CD4-positive, CD25-positive, alpha-beta regulatory T cell (primary cell): Measurements from ENCODE around the gene RNF5. TPM values are rescaled to one million over a fixed set of nuclear protein-coding genes. Genes with fewer than 3 reads are reported as not detected.
"Not testable (repeated sequence)": the region's sequence is repeated elsewhere in the genome, so short reads cannot be mapped to it uniquely, and the experiment has no call there.

Experiments used
- ATAC-seq, 2 donors: fragments of 150-1000 bp; cut with Tn5 transposase; one replicate each; pipeline ENCODE4 v1.10.0; 2021; ENCODE audit warnings: low read depth in 2 of 2, moderate number of reproducible peaks in 2 of 2, moderate library complexity in 1 of 2
- DNase-seq, 3 donors: peaks; one replicate each; pipeline versions ENCODE4 v3.0.0 to v3.0.0-alpha.2; 2012 to 2022; ENCODE audit warnings: mixed read lengths in 1 of 3
- H3K27ac ChIP-seq: one replicate; pipeline ENCODE4 v1.7.0; 2013; ENCODE audit warnings: mild to moderate bottlenecking, low read length; ENCODE audit not compliant: insufficient read depth, poor library complexity, severe bottlenecking
- H3K27me3 ChIP-seq: one replicate; pipeline ENCODE4 v1.7.0; 2013; ENCODE audit warnings: low read length; ENCODE audit not compliant: control insufficient read depth, insufficient read depth
- H3K36me3 ChIP-seq: one replicate; pipeline ENCODE4 v1.7.0; 2013; ENCODE audit warnings: mild to moderate bottlenecking, low read length, moderate library complexity; ENCODE audit not compliant: control insufficient read depth, insufficient read depth
- H3K4me1 ChIP-seq: 2 replicates; pipeline ENCODE4 v1.7.0; 2013; ENCODE audit warnings: mild to moderate bottlenecking, low read length; ENCODE audit not compliant: insufficient read depth, control insufficient read depth, poor library complexity, severe bottlenecking
- H3K4me3 ChIP-seq: one replicate; pipeline ENCODE4 v1.7.0; 2013; ENCODE audit warnings: low read depth, mild to moderate bottlenecking, low read length, moderate library complexity
- H3K9me3 ChIP-seq, 2 experiments: 1 replicate in 1 of 2; 2 replicates in 1 of 2; pipeline ENCODE4 v1.7.0; 2013; ENCODE audit warnings: low read length in 2 of 2, mild to moderate bottlenecking in 1 of 2, moderate library complexity in 1 of 2; ENCODE audit not compliant: control insufficient read depth in 2 of 2
- H3K27ac Mint-ChIP-seq, 3 donors: one replicate each; pipeline ENCODE4 v1.8.0; 2020 to 2022; ENCODE audit warnings: mild to moderate bottlenecking in 3 of 3, mixed read lengths in 3 of 3, moderate library complexity in 2 of 3
- H3K27me3 Mint-ChIP-seq: one replicate; pipeline ENCODE4 v1.8.0; 2022; ENCODE audit warnings: mild to moderate bottlenecking, mixed read lengths
- H3K36me3 Mint-ChIP-seq: one replicate; pipeline ENCODE4 v1.8.0; 2020; ENCODE audit warnings: mixed read lengths
- H3K4me1 Mint-ChIP-seq, 4 donors: one replicate each; pipeline ENCODE4 v1.8.0; 2020 to 2022; ENCODE audit warnings: mixed read lengths in 4 of 4, mild to moderate bottlenecking in 1 of 4
- H3K4me3 Mint-ChIP-seq, 4 donors: one replicate each; pipeline ENCODE4 v1.8.0; 2020 to 2022; ENCODE audit warnings: mild to moderate bottlenecking in 4 of 4, mixed read lengths in 4 of 4, moderate library complexity in 3 of 4
- H3K9me3 Mint-ChIP-seq, 7 donors: one replicate each; pipeline ENCODE4 v1.8.0; 2020 to 2022; ENCODE audit warnings: mixed read lengths in 7 of 7, mild to moderate bottlenecking in 3 of 7, moderate library complexity in 2 of 7
- polyA plus RNA-seq, 4 donors: library from polyadenylated mRNA; unstranded; fragments of 300-500 nt; fragmentation: Illumina TruSeq; gene quantifications; one replicate each; pipeline ENCODE4 v1.2.3, GENCODE V29; 2021
- total RNA-seq: library from RNA; stranded (reverse); gene quantifications from one replicate; pipeline ENCODE4 v1.2.3, GENCODE V29; 2022

The RNF5 gene
- total and polyA plus RNA-seq, 5 donors from 2014 or later: 30.0 to 135 (median 127) TPM

DNA sequence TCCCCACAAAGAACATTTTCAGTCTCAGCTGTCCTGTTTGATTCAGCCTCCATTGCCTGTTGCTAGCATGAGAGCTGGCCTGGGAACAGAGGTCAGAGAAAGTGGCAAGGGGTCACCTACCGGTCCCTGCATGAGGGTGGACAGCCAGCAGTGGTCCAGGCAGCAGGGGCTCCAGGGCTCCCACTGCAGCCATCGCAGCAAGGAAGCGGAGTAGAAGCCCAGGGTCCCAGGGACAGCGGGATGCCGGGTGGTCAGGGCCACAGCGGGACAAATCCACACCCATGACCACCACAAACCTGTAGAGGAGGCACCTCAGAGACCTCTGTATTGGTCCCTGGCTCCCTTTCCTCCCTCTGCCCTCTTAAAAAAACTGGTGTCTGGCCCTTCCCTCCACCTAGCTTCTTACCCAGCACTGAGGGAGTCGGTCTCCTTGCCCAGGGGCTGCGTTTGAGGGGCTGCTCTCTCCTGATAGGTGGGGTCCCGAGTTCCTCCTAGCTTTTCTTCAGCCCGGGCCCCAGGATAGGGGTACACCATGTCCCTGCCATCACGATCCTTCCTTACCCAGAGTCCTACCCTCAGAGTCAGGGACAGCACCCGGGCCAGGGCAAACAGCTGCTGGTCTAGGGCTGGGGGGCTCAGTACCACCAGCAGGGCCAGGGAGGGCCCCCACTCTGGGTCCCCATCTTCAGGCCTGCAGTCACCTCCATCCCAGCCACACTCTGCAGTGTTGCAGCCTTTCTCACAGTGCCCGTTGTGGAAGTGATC lies 22.7 kb downstream of the RNF5 start:
- Mint-ChIP-seq H3K27ac (no peak overlapping the region), H3K27me3 (peaks cover 26% of the 10 kb centered on the region), H3K36me3 (no peaks in the 10 kb centered on the region), H3K4me3 (peak overlapping the region in 2 of 4 donors; percentile 22 to 76), H3K9me3 (no peaks in the 10 kb centered on the region), H3K4me1 (peaks cover 0 to 7% (median 3%) of the 10 kb centered on the region in 4 donors)
- no peaks in the 10 kb centered on the region for H3K27me3 ChIP-seq
- DNase-seq (no peak), ATAC-seq (no peak)
- H3K27ac ChIP-seq: no peak overlapping the region
- no peaks in the 10 kb centered on the region for H3K36me3 ChIP-seq
- H3K4me1 ChIP-seq: peaks cover 11% of the 10 kb centered on the region
- H3K4me3 ChIP-seq: no peak overlapping the region
- H3K9me3 ChIP-seq: no peaks in the 10 kb centered on the region

DNA sequence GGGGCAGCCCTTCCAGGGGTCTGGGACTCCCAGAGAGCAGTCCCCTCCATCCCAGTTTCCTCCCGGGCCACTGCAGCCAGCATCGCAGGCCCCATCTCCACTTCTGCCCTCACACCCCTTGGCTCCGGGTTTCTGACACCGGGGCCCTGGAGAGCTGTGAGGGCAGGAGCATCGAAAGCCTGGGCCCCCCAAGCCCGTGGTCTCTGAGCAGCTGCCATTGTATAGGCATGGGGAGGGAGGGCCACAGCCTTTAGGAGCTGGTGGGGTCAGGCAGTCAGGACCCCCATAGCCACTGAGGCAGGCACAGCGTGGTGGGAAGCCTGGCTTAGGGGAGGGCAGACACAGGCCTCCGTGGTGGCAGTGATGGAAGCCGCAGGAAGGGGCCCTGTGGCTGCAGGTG lies 24.0 kb downstream of the RNF5 start:
- Mint-ChIP-seq H3K27me3 (peaks cover 26% of the 10 kb centered on the region), H3K4me3 (no peak overlapping the region), H3K27ac (no peak overlapping the region), H3K9me3 (no peaks in the 10 kb centered on the region), H3K4me1 (no peaks in the 10 kb centered on the region), H3K36me3 (no peaks in the 10 kb centered on the region)
- ATAC-seq: no peak
- DNase-seq: no peak
- H3K4me3 ChIP-seq: no peak overlapping the region
- no peak overlapping the region for H3K27ac ChIP-seq
- H3K36me3 ChIP-seq: no peaks in the 10 kb centered on the region
- no peaks in the 10 kb centered on the region for H3K27me3 ChIP-seq
- no peaks in the 10 kb centered on the region for H3K9me3 ChIP-seq
- peaks cover under 1% of the 10 kb centered on the region for H3K4me1 ChIP-seq

GRCh38 chr6:32203426-32204267 lies 25.4 kb downstream of the RNF5 start:
- Mint-ChIP-seq H3K36me3 (no peaks in the 10 kb centered on the region), H3K9me3 (no peaks in the 10 kb centered on the region), H3K4me3 (no peak overlapping the region), H3K27me3 (peaks cover 26% of the 10 kb centered on the region), H3K27ac (no peak overlapping the region), H3K4me1 (no peaks in the 10 kb centered on the region)
- ATAC-seq (no peak), DNase-seq (no peak)
- no peaks in the 10 kb centered on the region for H3K27me3 ChIP-seq
- no peak overlapping the region for H3K4me3 ChIP-seq
- no peaks in the 10 kb centered on the region for H3K36me3 ChIP-seq
- H3K9me3 ChIP-seq: no peaks in the 10 kb centered on the region
- H3K4me1 ChIP-seq: no peaks in the 10 kb centered on the region
- H3K27ac ChIP-seq: no peak overlapping the region

GRCh38 chr6:32204268-32204715 lies 26.1 kb downstream of the RNF5 start:
- Histone ChIP-seq H3K36me3 (no peaks in the 10 kb centered on the region), H3K4me1 (no peaks in the 10 kb centered on the region), H3K4me3 (no peak overlapping the region), H3K27ac (no peak overlapping the region), H3K27me3 (no peaks in the 10 kb centered on the region), H3K9me3 (no peaks in the 10 kb centered on the region)
- no peak for ATAC-seq
- no peak for DNase-seq
- Mint-ChIP-seq H3K27me3 (peaks cover 26% of the 10 kb centered on the region), H3K9me3 (no peaks in the 10 kb centered on the region), H3K4me3 (no peak overlapping the region), H3K27ac (no peak overlapping the region), H3K36me3 (no peaks in the 10 kb centered on the region), H3K4me1 (no peaks in the 10 kb centered on the region)

- H3K9me3 ChIP-seq: no peaks in the 10 kb centered on the region
- Mint-ChIP-seq H3K9me3 (no peaks in the 10 kb centered on the region), H3K4me3 (no peak overlapping the region), H3K36me3 (no peaks in the 10 kb centered on the region), H3K4me1 (no peaks in the 10 kb centered on the region), H3K27me3 (peaks cover 17% of the 10 kb centered on the region), H3K27ac (peak overlapping the region in 2 of 3 donors; percentile 3 to 91)
- H3K27ac ChIP-seq: no peak overlapping the region
- H3K4me3 ChIP-seq: no peak overlapping the region
- ATAC-seq: no peak
- no peak for DNase-seq
- H3K4me1 ChIP-seq: no peaks in the 10 kb centered on the region
- H3K27me3 ChIP-seq: no peaks in the 10 kb centered on the region
- H3K36me3 ChIP-seq: no peaks in the 10 kb centered on the region
These were observed 30.8 kb downstream of the RNF5 start for GRCh38 chr6:32208996-32209395.

DNA sequence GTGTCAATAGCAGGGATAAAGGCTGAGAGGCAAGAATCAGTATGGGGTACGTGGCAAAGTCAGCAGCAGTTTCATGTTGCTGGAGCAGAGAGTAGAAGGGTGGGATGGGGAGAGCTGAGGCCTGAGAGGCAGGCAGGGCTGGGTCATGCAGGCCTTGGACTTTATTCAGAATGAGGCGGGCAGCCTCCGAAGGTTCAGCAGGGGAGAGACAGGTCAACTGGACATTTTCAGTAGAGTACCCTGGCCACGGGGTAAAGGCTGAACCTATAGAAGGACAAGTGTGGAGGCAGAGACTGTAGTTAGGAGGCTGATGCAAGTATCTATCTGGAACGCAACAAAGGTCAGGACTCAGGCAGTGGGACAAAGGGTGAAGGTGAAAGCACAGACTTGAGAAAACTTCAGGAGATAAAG lies 32.0 kb downstream of the RNF5 start:
- Histone ChIP-seq H3K4me3 (no peak overlapping the region), H3K27me3 (no peaks in the 10 kb centered on the region), H3K36me3 (no peaks in the 10 kb centered on the region), H3K27ac (no peak overlapping the region), H3K9me3 (no peaks in the 10 kb centered on the region), H3K4me1 (no peaks in the 10 kb centered on the region)
- ATAC-seq (no peak), DNase-seq (no peak)
- H3K27ac Mint-ChIP-seq: peak overlapping the region in 1 of 3 donors; percentile 71
- peaks cover 11% of the 10 kb centered on the region for H3K27me3 Mint-ChIP-seq
- H3K4me1 Mint-ChIP-seq: no peaks in the 10 kb centered on the region
- H3K4me3 Mint-ChIP-seq: no peak overlapping the region
- H3K9me3 Mint-ChIP-seq: no peaks in the 10 kb centered on the region
- H3K36me3 Mint-ChIP-seq: no peaks in the 10 kb centered on the region

- not testable (repeated sequence) for ATAC-seq, H3K36me3 Mint-ChIP-seq
- H3K27ac Mint-ChIP-seq: peak overlapping the region in 1 of 3 donors; percentile 7
These were observed 33.2 kb downstream of the RNF5 start for GRCh38 chr6:32211432-32211831.

More at GRCh38 chr6:32211432-32211831, 33.2 kb downstream of the RNF5 start:
- DNase-seq, H3K4me3 Mint-ChIP-seq, H3K27ac ChIP-seq, H3K4me3 ChIP-seq, H3K36me3 ChIP-seq, H3K9me3 ChIP-seq, H3K4me1 Mint-ChIP-seq, H3K9me3 Mint-ChIP-seq, H3K27me3 ChIP-seq, H3K4me1 ChIP-seq: not testable (repeated sequence)
- peaks cover 18% of the 10 kb centered on the region for H3K27me3 Mint-ChIP-seq
